Neural cell (in vitro differentiated cells): ENCODE measurements around the gene WDFY1. TPM values are rescaled to one million over a fixed set of nuclear protein-coding genes. Genes with fewer than 3 reads are reported as not detected.

ENCODE experiments used
- H2AFZ ChIP-seq: fragments of 200-600, 300-800 bp; sonication (generic), shearing (Covaris generic); 2 replicates; pipeline ENCODE4 v1.6.0; 2014; ENCODE audit warnings: low read depth, mild to moderate bottlenecking, antibody characterized with exemption, low read length, moderate library complexity
- H3F3A ChIP-seq: fragments of 200-600 bp; shearing (Covaris generic); 2 replicates; pipeline ENCODE4 v1.6.1; 2016; ENCODE audit warnings: mild to moderate bottlenecking, moderate library complexity, mixed read lengths, antibody characterized with exemption, low read length; ENCODE audit not compliant: insufficient read depth, poor library complexity, severe bottlenecking
- H3K27ac ChIP-seq: fragments of 200-600, 300-800 bp; sonication (generic), shearing (Covaris generic); 2 replicates; pipeline ENCODE4 v1.5.1; 2014; ENCODE audit warnings: mild to moderate bottlenecking, low read length, moderate library complexity
- H3K27me3 ChIP-seq: fragments of 300-800, 200-600 bp; sonication (generic), shearing (Covaris generic); 2 replicates; pipeline ENCODE4 v1.6.0; 2014; ENCODE audit warnings: mild to moderate bottlenecking, low read depth, low read length, moderate library complexity; ENCODE audit not compliant: insufficient read depth
- H3K36me3 ChIP-seq: fragments of 300-800, 200-600 bp; sonication (generic), shearing (Covaris generic); 2 replicates; pipeline ENCODE4 v1.5.1; 2014; ENCODE audit warnings: mild to moderate bottlenecking, antibody characterized with exemption, low read length, moderate library complexity; ENCODE audit not compliant: insufficient read depth
- H3K4me2 ChIP-seq: fragments of 300-800, 200-600 bp; sonication (generic), shearing (Covaris generic); 2 replicates; pipeline ENCODE4 v1.6.0; 2014; ENCODE audit warnings: mild to moderate bottlenecking, low read length
- H3K4me3 ChIP-seq: fragments of 300-800, 200-600 bp; sonication (generic), shearing (Covaris generic); 2 replicates; pipeline ENCODE4 v1.5.1; 2014; ENCODE audit warnings: mild to moderate bottlenecking, low read length, moderate library complexity
- H3K79me2 ChIP-seq: fragments of 200-600 bp; shearing (Covaris generic); replicated peaks from 2 replicates; pipeline ENCODE4 v1.6.0; 2014; ENCODE audit warnings: mild to moderate bottlenecking, low read length, moderate library complexity; ENCODE audit not compliant: insufficient read depth
- H3K9ac ChIP-seq: fragments of 300-800, 200-600 bp; sonication (generic), shearing (Covaris generic); 2 replicates; pipeline ENCODE4 v1.6.1; 2016; ENCODE audit warnings: mild to moderate bottlenecking, low read length, mixed read lengths
- H3K9me2 ChIP-seq: fragments of 200-600 bp; shearing (Covaris generic); 2 replicates; pipeline ENCODE4 v1.6.1; 2016; ENCODE audit warnings: mild to moderate bottlenecking, low read length, mixed read lengths; ENCODE audit not compliant: insufficient read depth
- H3K9me3 ChIP-seq: fragments of 200-600, 300-800 bp; sonication (generic), shearing (Covaris generic); 2 replicates; pipeline ENCODE4 v1.6.1; 2016; ENCODE audit warnings: mild to moderate bottlenecking, mixed run types, low read length, moderate library complexity, mixed read lengths
- H4K20me1 ChIP-seq: fragments of 200-600 bp; shearing (Covaris generic); 2 replicates; pipeline ENCODE4 v1.6.1; 2016; ENCODE audit warnings: mild to moderate bottlenecking, mixed run types; ENCODE audit not compliant: insufficient read depth
- CTCF ChIP-seq: fragments of 450-650 bp; IDR thresholded peaks from 2 replicates; pipeline ENCODE4 v1.5.1; 2014; ENCODE audit warnings: antibody characterized with exemption, mild to moderate bottlenecking, moderate library complexity; ENCODE audit not compliant: poor library complexity, severe bottlenecking
- EP300 ChIP-seq: fragments of 450-650 bp; conservative IDR thresholded peaks from 2 replicates; pipeline ENCODE4 v1.6.1; 2014; ENCODE audit warnings: antibody characterized with exemption, mild to moderate bottlenecking, moderate library complexity; ENCODE audit not compliant: poor library complexity, severe bottlenecking
- EZH2 ChIP-seq: fragments of 200-600, 300-800 bp; shearing (Covaris generic), sonication (generic); IDR thresholded peaks from 2 replicates; pipeline ENCODE4 v1.6.1; 2014; ENCODE audit warnings: antibody characterized with exemption, low read length, borderline replicate concordance, mild to moderate bottlenecking; ENCODE audit not compliant: insufficient read depth, poor library complexity, severe bottlenecking
- MXI1 ChIP-seq: fragments of 450-650 bp; conservative IDR thresholded peaks from 2 replicates; pipeline ENCODE4 v1.6.1; 2014; ENCODE audit warnings: antibody characterized with exemption, mild to moderate bottlenecking; ENCODE audit not compliant: poor library complexity, severe bottlenecking
- POLR2AphosphoS5 ChIP-seq: IDR thresholded peaks from 2 replicates; pipeline ENCODE4 v1.6.1; 2012
- RAD21 ChIP-seq: fragments of 450-650 bp; conservative IDR thresholded peaks from 2 replicates; pipeline ENCODE4 v1.6.1; 2014; ENCODE audit warnings: antibody characterized with exemption, mild to moderate bottlenecking, moderate library complexity
- REST ChIP-seq: IDR thresholded peaks from 2 replicates; pipeline ENCODE4 v1.6.1; 2012; ENCODE audit warnings: borderline replicate concordance
- SMC3 ChIP-seq: fragments of 450-650 bp; conservative IDR thresholded peaks from 2 replicates; pipeline ENCODE4 v1.6.1; 2014; ENCODE audit warnings: antibody characterized with exemption, mild to moderate bottlenecking, moderate library complexity; ENCODE audit not compliant: poor library complexity
- TAF1 ChIP-seq: IDR thresholded peaks from 2 replicates; pipeline ENCODE4 v1.6.1; 2012; ENCODE audit warnings: low read depth
- polyA plus RNA-seq: library from polyadenylated mRNA; depleted of rRNA; stranded (reverse); fragments of >200 nt; gene quantifications from 2 replicates; pipeline ENCODE4 v1.2.3, GENCODE V29; 2014

WDFY1 gene
- polyA plus RNA-seq, 1 donor from 2014 or later: 49.4 TPM

DNA sequence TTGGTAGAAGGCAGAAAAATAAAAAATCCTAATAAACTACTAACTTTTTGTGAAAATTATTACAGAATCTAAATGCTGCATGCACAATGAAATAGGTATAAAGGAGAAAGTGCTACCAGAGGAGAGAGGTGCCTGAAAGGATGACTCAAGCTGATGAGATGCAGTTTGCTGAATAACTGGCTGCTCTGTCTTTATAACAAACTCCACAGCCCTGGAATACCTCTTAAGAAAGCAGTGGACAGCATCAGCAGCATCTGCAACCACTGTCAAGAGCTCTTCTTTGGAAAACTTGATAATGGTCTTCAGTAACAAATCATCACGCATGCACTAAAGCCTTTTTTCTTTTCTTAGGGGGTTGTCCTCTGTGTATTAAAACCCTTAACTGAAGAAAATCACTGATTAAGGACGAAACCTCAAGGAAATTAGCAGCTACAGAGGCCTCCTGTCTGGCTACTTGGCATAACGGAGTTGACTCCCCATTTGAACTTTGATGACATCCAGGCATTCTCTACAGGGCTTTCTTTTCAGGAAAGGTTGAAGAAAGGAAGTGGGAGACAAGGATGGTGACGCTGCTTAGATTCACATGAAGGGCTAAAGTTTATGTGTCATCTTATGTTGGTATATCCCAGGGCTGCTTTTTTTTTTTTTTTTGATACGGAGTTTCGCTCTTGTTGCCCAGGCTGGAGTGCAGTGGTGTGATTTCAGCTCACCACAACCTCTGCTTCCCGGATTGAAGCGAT lies 28.8 kb downstream of the WDFY1 start:
- H3K36me3 ChIP-seq: no peaks in the 10 kb centered on the region
- H3K27me3 ChIP-seq: no peaks in the 10 kb centered on the region
- H3K9me3 ChIP-seq: no peaks in the 10 kb centered on the region
- no peaks in the 10 kb centered on the region for H3F3A ChIP-seq
- H3K4me3 ChIP-seq: no peak overlapping the region
- no peak overlapping the region for H3K9ac ChIP-seq
- H2AFZ ChIP-seq: no peak overlapping the region
- H3K4me2 ChIP-seq: no peak overlapping the region
- H3K9me2 ChIP-seq: no peaks in the 10 kb centered on the region
- no peaks in the 10 kb centered on the region for H4K20me1 ChIP-seq
- no peak overlapping the region for H3K27ac ChIP-seq
- no peaks in the 10 kb centered on the region for H3K79me2 ChIP-seq
- TF ChIP-seq REST (no peak), SMC3 (no peak), MXI1 (no peak), TAF1 (no peak), POLR2AphosphoS5 (no peak), RAD21 (no peak), CTCF (no peak), EP300 (no peak), EZH2 (no peak)

DNA sequence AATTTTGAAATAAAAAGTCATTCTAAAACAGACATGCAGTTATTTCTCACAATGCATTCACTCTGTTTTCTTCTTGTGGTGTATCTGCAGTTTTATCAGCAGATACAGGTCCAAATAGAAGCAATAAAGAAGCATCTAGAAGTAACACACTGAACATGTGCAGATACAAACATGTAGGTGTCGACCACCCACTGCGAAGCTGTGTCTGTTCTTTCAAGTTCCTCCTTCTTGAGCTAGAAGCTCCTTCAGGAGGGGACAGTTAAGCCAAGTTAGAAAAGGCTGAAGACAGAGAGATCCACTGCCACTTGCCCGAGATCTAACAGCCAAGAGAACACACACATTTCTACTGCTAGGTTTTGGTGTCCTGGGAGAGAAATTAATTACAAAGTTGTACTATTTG lies 30.1 kb downstream of the WDFY1 start:
- Histone ChIP-seq H3F3A (no peaks in the 10 kb centered on the region), H3K9me2 (no peaks in the 10 kb centered on the region), H3K4me2 (no peak overlapping the region), H3K9ac (no peak overlapping the region), H2AFZ (no peak overlapping the region), H4K20me1 (no peaks in the 10 kb centered on the region), H3K79me2 (no peaks in the 10 kb centered on the region), H3K27me3 (no peaks in the 10 kb centered on the region), H3K36me3 (no peaks in the 10 kb centered on the region), H3K9me3 (no peaks in the 10 kb centered on the region), H3K4me3 (no peak overlapping the region), H3K27ac (no peak overlapping the region)
- no peak for TF ChIP-seq CTCF
- TF ChIP-seq POLR2AphosphoS5: no peak
- no peak for TF ChIP-seq EZH2
- TF ChIP-seq MXI1: no peak
- TF ChIP-seq EP300: no peak
- no peak for TF ChIP-seq REST
- TF ChIP-seq SMC3: no peak
- no peak for TF ChIP-seq TAF1
- TF ChIP-seq RAD21: no peak
